A673 (cell line): ENCODE data around the gene PKNOX2. TPM values are rescaled to one million over a fixed set of nuclear protein-coding genes. Genes with fewer than 3 reads are reported as not detected.

Experiments used
- BruUV-seq: library from RNA; stranded (reverse); fragments of 400-500 nt; replicated peaks from 2 replicates; lab custom pipeline; 2021; lab: Mats Ljungman, UMichigan
- CTCF ChIA-PET: fragments of 300-600 bp; sonication (Branson Sonifier 250); formaldehyde crosslinking; loops from one replicate; lab custom pipeline; 2022; ENCODE audit warnings: antibody characterized with exemption; lab: Charles Lee
- POLR2A ChIA-PET: fragments of 300-600 bp; sonication (Branson Sonifier 250); formaldehyde crosslinking; loops from one replicate; lab custom pipeline; 2022; ENCODE audit warnings: antibody characterized with exemption; ENCODE audit not compliant: low non-redundant PET; lab: Charles Lee
- DNase-seq: peaks from one replicate; pipeline ENCODE4 v3.0.0-alpha.2; 2015; ENCODE audit warnings: low spot score
- H3K27ac ChIP-seq: fragments of 200-600 bp; sonication (generic); 2 replicates; pipeline ENCODE4 v1.5.1; 2016; ENCODE audit warnings: mixed run types, low read depth, mild to moderate bottlenecking, mixed read lengths, antibody characterized with exemption, low read length; ENCODE audit not compliant: poor library complexity, severe bottlenecking
- H3K27me3 ChIP-seq: fragments of 200-600 bp; sonication (generic); replicated peaks from 2 replicates; pipeline ENCODE4 v1.6.1; 2017; ENCODE audit warnings: mixed run types, low read depth, mild to moderate bottlenecking, mixed read lengths, antibody characterized with exemption, low read length; ENCODE audit not compliant: insufficient read depth, poor library complexity
- H3K36me3 ChIP-seq: fragments of 200-600 bp; sonication (generic); 2 replicates; pipeline ENCODE4 v1.6.1; 2016; ENCODE audit warnings: mixed run types, mild to moderate bottlenecking, mixed read lengths, antibody characterized with exemption, low read length; ENCODE audit not compliant: insufficient read depth, poor library complexity, severe bottlenecking
- H3K4me1 ChIP-seq: fragments of 200-600 bp; sonication (generic); 2 replicates; pipeline ENCODE4 v1.6.1; 2017; ENCODE audit warnings: mixed run types, mild to moderate bottlenecking, mixed read lengths, antibody characterized with exemption, low read length; ENCODE audit not compliant: insufficient read depth, poor library complexity, severe bottlenecking
- H3K4me3 ChIP-seq: fragments of 200-600 bp; sonication (generic); 2 replicates; pipeline ENCODE4 v1.5.1; 2016; ENCODE audit warnings: low read depth, mixed run types, mild to moderate bottlenecking, mixed read lengths, low read length; ENCODE audit not compliant: poor library complexity, severe bottlenecking
- H3K9me3 ChIP-seq: fragments of 200-600 bp; sonication (generic); 2 replicates; pipeline ENCODE4 v1.6.1; 2016; ENCODE audit warnings: mixed run types, low read depth, mild to moderate bottlenecking, mixed read lengths, antibody characterized with exemption, low read length; ENCODE audit not compliant: poor library complexity, severe bottlenecking
- EZH2 ChIP-seq: fragments of 200-600 bp; sonication (generic); IDR thresholded peaks from 2 replicates; pipeline ENCODE4 v1.6.1; 2017; ENCODE audit warnings: borderline replicate concordance, low read depth, mild to moderate bottlenecking, mixed read lengths, antibody characterized with exemption, low read length; ENCODE audit not compliant: poor library complexity, severe bottlenecking
- intact Hi-C: fragments of 100-400 bp; cut with micrococcal nuclease; formaldehyde crosslinking; loops from one replicate; pipeline ENCODE4 v1.10.0; 2022; ENCODE audit not compliant: unreplicated experiment
- total RNA-seq: library from RNA; stranded (reverse); gene quantifications from 2 replicates; pipeline ENCODE4 v1.2.3, GENCODE V29; 2021
- TF ChIP-seq, protein P1 (sequence below): fragments of 300-800, 200-600 bp; sonication (generic); conservative IDR thresholded peaks from 2 replicates; pipeline ENCODE4 v1.5.1; 2017; ENCODE audit warnings: low read depth, mild to moderate bottlenecking, antibody characterized with exemption, low read length, moderate library complexity, mixed read lengths

PKNOX2 gene
- total RNA-seq, 1 experiment from 2014 or later = 1.1 TPM

DNA sequence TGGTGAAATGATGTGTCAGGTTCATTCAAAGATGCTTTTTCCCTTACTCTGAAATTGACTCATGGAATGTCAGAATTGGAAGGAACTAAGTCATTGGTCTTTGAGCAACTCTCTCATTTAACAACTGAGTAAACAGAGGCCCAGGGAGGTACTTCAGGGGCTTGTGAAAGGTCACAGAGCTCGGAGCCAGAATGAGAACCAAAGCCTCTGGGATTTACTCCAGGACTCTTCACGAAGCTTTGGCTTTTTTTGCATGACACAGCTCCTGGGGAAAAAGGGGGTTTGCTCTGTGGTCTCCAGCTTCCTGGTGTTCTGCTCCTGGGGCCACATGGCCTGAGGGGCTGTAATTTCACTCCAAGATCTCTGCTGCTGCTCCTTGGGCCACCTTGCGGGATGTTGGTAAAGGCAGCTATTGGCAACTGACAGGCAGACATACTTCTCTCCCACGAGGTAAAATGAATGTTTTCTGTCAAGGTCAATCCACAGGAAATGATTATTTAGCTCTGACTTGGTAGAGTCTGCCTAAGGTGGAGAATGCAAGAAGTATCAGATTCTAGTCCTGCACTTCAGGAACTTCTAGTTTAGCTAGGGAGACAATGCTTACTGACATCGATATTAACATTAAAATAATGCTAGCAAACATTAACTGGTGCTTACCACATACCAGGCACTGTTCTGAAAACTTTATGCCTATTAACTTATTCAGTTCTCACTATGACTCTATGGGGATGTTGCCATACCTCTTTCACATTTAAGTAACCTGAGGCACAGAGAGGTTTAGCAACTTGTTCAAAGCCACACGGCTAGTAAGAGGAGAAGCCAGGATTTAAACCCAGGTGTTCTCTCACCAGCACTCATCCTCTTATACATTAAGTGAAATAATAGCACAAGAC is 16.1 kb downstream of the PKNOX2 start:
- ChIA-PET CTCF (interaction anchor here (1.2 kb wide), 1 partner anchor 165 kb away, joined by 5 read pairs; no protein-coding TSS in a partner anchor), POLR2A (no interaction called here)
- TF ChIP-seq, protein P1, sequence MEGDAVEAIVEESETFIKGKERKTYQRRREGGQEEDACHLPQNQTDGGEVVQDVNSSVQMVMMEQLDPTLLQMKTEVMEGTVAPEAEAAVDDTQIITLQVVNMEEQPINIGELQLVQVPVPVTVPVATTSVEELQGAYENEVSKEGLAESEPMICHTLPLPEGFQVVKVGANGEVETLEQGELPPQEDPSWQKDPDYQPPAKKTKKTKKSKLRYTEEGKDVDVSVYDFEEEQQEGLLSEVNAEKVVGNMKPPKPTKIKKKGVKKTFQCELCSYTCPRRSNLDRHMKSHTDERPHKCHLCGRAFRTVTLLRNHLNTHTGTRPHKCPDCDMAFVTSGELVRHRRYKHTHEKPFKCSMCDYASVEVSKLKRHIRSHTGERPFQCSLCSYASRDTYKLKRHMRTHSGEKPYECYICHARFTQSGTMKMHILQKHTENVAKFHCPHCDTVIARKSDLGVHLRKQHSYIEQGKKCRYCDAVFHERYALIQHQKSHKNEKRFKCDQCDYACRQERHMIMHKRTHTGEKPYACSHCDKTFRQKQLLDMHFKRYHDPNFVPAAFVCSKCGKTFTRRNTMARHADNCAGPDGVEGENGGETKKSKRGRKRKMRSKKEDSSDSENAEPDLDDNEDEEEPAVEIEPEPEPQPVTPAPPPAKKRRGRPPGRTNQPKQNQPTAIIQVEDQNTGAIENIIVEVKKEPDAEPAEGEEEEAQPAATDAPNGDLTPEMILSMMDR = no peak
- no peak for TF ChIP-seq EZH2
- no peaks in the 10 kb centered on the region for H3K36me3 ChIP-seq
- BruUV-seq = no TSS peak
- intact Hi-C loops = no loop called here
- peaks cover 6% of the 10 kb centered on the region for H3K27me3 ChIP-seq
- no peaks in the 10 kb centered on the region for H3K9me3 ChIP-seq
- peaks cover 14% of the 10 kb centered on the region for H3K4me1 ChIP-seq
- H3K4me3 ChIP-seq = no peak overlapping the region
- no peak for DNase-seq
- H3K27ac ChIP-seq = no peak overlapping the region

DNA sequence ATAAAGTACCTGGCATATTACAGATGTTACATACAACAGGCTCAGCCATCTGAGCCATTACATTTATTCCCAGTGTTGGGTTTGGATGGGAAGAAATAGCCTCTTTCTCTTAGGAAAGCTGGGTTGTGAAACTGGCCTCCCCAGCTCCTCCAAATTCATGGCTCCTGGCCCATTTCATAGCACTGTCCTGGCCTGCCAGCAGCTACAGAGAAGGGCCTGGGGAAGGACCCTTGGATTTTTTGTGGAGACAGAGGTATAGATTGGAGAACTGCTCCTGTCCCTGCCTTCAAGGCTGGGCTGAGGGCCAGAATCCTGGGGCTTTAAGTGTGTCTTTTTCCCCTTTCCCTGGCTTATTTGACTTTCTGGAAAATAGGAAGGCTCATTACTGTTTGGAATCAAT is 18.0 kb downstream of the PKNOX2 start:
- Histone ChIP-seq H3K4me3 (no peak overlapping the region), H3K27me3 (peaks cover 17% of the 10 kb centered on the region), H3K27ac (no peak overlapping the region), H3K36me3 (no peaks in the 10 kb centered on the region), H3K4me1 (no peaks in the 10 kb centered on the region), H3K9me3 (peaks cover 3% of the 10 kb centered on the region)
- CTCF ChIA-PET = no interaction called here
- intact Hi-C loops = no loop called here
- POLR2A ChIA-PET = no interaction called here
- TF ChIP-seq, protein P1 = no peak
- TF ChIP-seq EZH2 = no peak
- no TSS peak for BruUV-seq
- DNase-seq = no peak

DNA sequence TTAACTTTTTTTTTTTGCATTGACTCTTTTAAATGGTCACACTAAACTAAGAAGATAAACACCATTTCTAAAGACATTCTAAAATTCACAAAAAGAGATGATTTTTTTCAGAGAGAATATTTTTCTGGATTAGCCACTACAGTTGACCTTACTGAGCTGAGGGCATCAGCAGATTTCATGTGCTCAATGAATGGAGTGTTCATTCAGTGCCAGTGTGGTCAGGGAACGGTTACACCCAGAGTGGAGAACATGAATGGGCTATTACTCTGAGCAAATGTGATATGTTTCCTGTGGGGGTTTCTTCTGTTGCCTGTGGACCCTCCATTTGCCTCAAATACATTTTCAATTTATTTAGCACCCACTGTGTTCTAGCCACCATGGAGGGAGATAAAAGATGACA is 19.1 kb downstream of the PKNOX2 start:
- no peaks in the 10 kb centered on the region for H3K4me1 ChIP-seq
- H3K9me3 ChIP-seq = peaks cover 3% of the 10 kb centered on the region
- H3K27ac ChIP-seq = no peak overlapping the region
- peaks cover 17% of the 10 kb centered on the region for H3K27me3 ChIP-seq
- TF ChIP-seq, protein P1 = no peak
- no peak for TF ChIP-seq EZH2
- no peak overlapping the region for H3K4me3 ChIP-seq
- ChIA-PET POLR2A (no interaction called here), CTCF (no interaction called here)
- BruUV-seq = no TSS peak
- intact Hi-C loops = no loop called here
- H3K36me3 ChIP-seq = no peaks in the 10 kb centered on the region
- DNase-seq = no peak
